Keratinocyte (primary cell): ENCODE measurements around the gene ARL15. TPM values are rescaled to one million over a fixed set of nuclear protein-coding genes. Genes with fewer than 3 reads are reported as not detected.

Source experiments
- DNase-seq: peaks from one replicate; pipeline ENCODE4 v3.0.0-alpha.2; 2011; ENCODE audit warnings: low read depth, missing footprints, low spot score
- FAIRE-seq: peaks from 2 replicates; lab custom pipeline; 2011; peaks lifted over from hg19 to GRCh38; lab: Jason Lieb, UNC
- H2AFZ ChIP-seq: 2 replicates; pipeline ENCODE4 v1.6.0; 2012; ENCODE audit warnings: low read length, control low read depth, inconsistent platforms; ENCODE audit not compliant: control insufficient read depth
- H3K27ac ChIP-seq: 2 replicates; pipeline ENCODE4 v1.5.1; 2011; ENCODE audit warnings: low read length; ENCODE audit not compliant: control insufficient read depth, insufficient read depth
- H3K27me3 ChIP-seq: 3 replicates; pipeline ENCODE4 v1.6.0; 2011; ENCODE audit warnings: low read length; ENCODE audit not compliant: control insufficient read depth, insufficient read depth; ENCODE audit errors: extremely low read depth
- H3K36me3 ChIP-seq, 2 experiments: 2 replicates in 1 of 2; 3 replicates in 1 of 2; pipeline ENCODE4 v1.5.1; 2011; ENCODE audit warnings: low read length in 2 of 2, mild to moderate bottlenecking in 1 of 2; ENCODE audit not compliant: control insufficient read depth in 2 of 2, insufficient read depth in 2 of 2; ENCODE audit errors: extremely low read depth in 1 of 2
- H3K4me1 ChIP-seq: 3 replicates; pipeline ENCODE4 v1.5.1; 2011; ENCODE audit warnings: low read length; ENCODE audit not compliant: control insufficient read depth, insufficient read depth; ENCODE audit errors: extremely low read depth
- H3K4me2 ChIP-seq: 3 replicates; pipeline ENCODE4 v1.6.0; 2011; ENCODE audit warnings: low read depth, low read length; ENCODE audit not compliant: control insufficient read depth, insufficient read depth; ENCODE audit errors: extremely low read depth
- H3K4me3 ChIP-seq, 3 experiments: fragments of 200-600 bp in 1 of 3; sonication (generic) in 1 of 3; 2 replicates in 2 of 3; 3 replicates in 1 of 3; pipeline ENCODE4 v1.5.1; 2011 to 2016; ENCODE audit warnings: low read length in 3 of 3, mild to moderate bottlenecking in 3 of 3, control low read depth in 2 of 3, inconsistent platforms in 1 of 3, low read depth in 1 of 3, mixed read lengths in 1 of 3, mixed run types in 1 of 3, moderate library complexity in 1 of 3; ENCODE audit not compliant: control insufficient read depth in 2 of 3, insufficient read depth in 2 of 3; ENCODE audit errors: extremely low read depth in 1 of 3
- H3K79me2 ChIP-seq: 2 replicates; pipeline ENCODE4 v1.6.0; 2012; ENCODE audit warnings: low read length; ENCODE audit not compliant: control insufficient read depth, insufficient read depth
- H3K9ac ChIP-seq: 3 replicates; pipeline ENCODE4 v1.6.0; 2011; ENCODE audit warnings: low read length; ENCODE audit not compliant: control insufficient read depth, insufficient read depth; ENCODE audit errors: extremely low read depth
- H3K9me1 ChIP-seq: 3 replicates; pipeline ENCODE4 v1.6.0; 2011; ENCODE audit warnings: low read length; ENCODE audit not compliant: control insufficient read depth, insufficient read depth; ENCODE audit errors: extremely low read depth
- H3K9me3 ChIP-seq: 2 replicates; pipeline ENCODE4 v1.5.1; 2012; ENCODE audit warnings: low read depth, low read length; ENCODE audit not compliant: control insufficient read depth
- H4K20me1 ChIP-seq: 3 replicates; pipeline ENCODE4 v1.6.0; 2011; ENCODE audit warnings: low read length; ENCODE audit not compliant: control insufficient read depth, insufficient read depth; ENCODE audit errors: extremely low read depth
- CTCF ChIP-seq, 3 experiments: IDR thresholded peaks in 1 of 3; conservative IDR thresholded peaks in 1 of 3; optimal IDR thresholded peaks in 1 of 3; 2 replicates in 2 of 3; 3 replicates in 1 of 3; pipeline versions ENCODE3 to v1.5.1; 2011; ENCODE audit warnings: low read length in 3 of 3, mild to moderate bottlenecking in 3 of 3, moderate library complexity in 2 of 3, control low read depth in 1 of 3, inconsistent platforms in 1 of 3; ENCODE audit not compliant: insufficient read depth in 2 of 3; ENCODE audit errors: extremely low read depth in 1 of 3
- EZH2 ChIP-seq: IDR thresholded peaks from one replicate; pipeline ENCODE4 v1.6.1; 2012; ENCODE audit warnings: inconsistent platforms, mild to moderate bottlenecking, low read length, moderate library complexity
- dilution Hi-C: fragments of 300-500 bp; cut with MboI; formaldehyde crosslinking; loops from one replicate; pipeline ENCODE4 v1.7.0; 2020; ENCODE audit warnings: low sequenced_read_pairs; ENCODE audit not compliant: extremely low pct_ligation_motif_present
- polyA plus RNA-seq, 5 experiments: library from polyadenylated mRNA; depleted of rRNA in 3 of 5; stranded (reverse) in 3 of 5; stranded (forward) in 1 of 5; unstranded in 1 of 5; fragments of >200 nt; gene quantifications; 1 replicate in 1 of 5; 2 replicates in 3 of 5; 3 replicates in 1 of 5; pipeline versions ENCODE4 v1.2.1 to v1.2.3, GENCODE V29; 2011 to 2012; ENCODE audit warnings: missing spikeins in 2 of 5, low read depth in 1 of 5, low replicate concordance in 1 of 5

Gene ARL15
- polyA plus RNA-seq, 1 donor (not counting 4 experiments of a cell fraction or from before 2014, with no cell fraction given) = 19.7 TPM

DNA sequence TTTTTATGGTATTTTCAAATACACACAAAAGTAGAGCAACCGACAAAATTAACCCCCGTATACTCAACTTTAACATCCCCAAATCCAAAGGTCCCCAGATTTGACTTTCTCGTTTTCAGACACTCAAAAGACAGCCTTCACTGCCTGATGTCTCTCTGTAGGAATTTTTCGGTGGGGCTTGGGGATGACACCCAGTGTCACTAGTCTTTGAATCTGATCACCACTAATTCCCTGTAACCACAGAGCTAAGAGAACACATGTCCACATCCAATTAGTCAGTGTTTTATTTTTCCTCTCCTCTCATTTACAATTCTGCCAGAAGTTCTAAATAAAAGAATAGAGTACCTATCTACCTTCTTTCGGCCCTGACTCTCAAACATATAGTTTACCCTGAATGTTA is 324.6 kb downstream of the ARL15 start:
- Histone ChIP-seq H2AFZ (no peak overlapping the region), H3K9me1 (no peaks in the 10 kb centered on the region), H3K79me2 (no peaks in the 10 kb centered on the region), H3K27ac (no peak overlapping the region), H3K4me2 (no peak overlapping the region), H4K20me1 (no peaks in the 10 kb centered on the region), H3K9me3 (no peaks in the 10 kb centered on the region), H3K27me3 (no peaks in the 10 kb centered on the region), H3K4me1 (peaks cover 10% of the 10 kb centered on the region), H3K36me3 (no peaks in the 10 kb centered on the region), H3K9ac (no peak overlapping the region), H3K4me3 (no peak overlapping the region)
- dilution Hi-C loops = no loop called here
- TF ChIP-seq CTCF (optimal IDR thresholded peaks at IDR 0.05 in 1 of 3, IDR thresholded peaks at IDR 0.05 in 1 of 3, conservative IDR thresholded peaks at IDR 0.05 in 1 of 3; ENCODE audit: extremely low read depth in 1 of 3, insufficient read depth in 2 of 3, low read length in 3 of 3) (no peak), EZH2 (no peak)
- no peak for DNase-seq
- no peak for FAIRE-seq

DNA sequence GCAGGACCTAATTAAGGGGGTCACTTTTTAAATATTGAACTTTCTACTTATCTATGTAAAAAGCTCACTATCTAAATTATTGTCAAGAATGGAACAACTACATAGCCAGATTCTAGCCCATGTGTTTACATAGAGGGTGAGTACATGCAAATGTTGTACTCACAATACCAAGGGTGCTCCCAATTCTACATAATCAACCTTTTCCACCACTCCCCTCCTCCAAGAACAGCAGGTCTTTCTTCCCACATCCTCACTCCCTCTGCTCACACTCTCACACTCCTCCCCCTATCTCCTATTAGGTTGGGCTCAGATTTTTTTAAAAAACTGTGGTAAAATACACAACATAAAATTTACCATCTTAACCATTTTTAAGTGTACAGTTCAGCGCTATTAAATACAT is 325.4 kb downstream of the ARL15 start:
- Histone ChIP-seq H3K9me3 (no peaks in the 10 kb centered on the region), H3K4me2 (no peak overlapping the region), H3K4me3 (no peak overlapping the region), H3K27me3 (no peaks in the 10 kb centered on the region), H4K20me1 (no peaks in the 10 kb centered on the region), H3K79me2 (no peaks in the 10 kb centered on the region), H3K27ac (no peak overlapping the region), H3K36me3 (no peaks in the 10 kb centered on the region), H3K9me1 (no peaks in the 10 kb centered on the region), H3K4me1 (peaks cover 10% of the 10 kb centered on the region), H2AFZ (no peak overlapping the region), H3K9ac (no peak overlapping the region)
- dilution Hi-C loops = no loop called here
- FAIRE-seq = no peak
- DNase-seq = no peak
- TF ChIP-seq CTCF (optimal IDR thresholded peaks at IDR 0.05 in 1 of 3, IDR thresholded peaks at IDR 0.05 in 1 of 3, conservative IDR thresholded peaks at IDR 0.05 in 1 of 3; ENCODE audit: extremely low read depth in 1 of 3, insufficient read depth in 2 of 3, low read length in 3 of 3) = no peak
- no peak for TF ChIP-seq EZH2
